ENCODE results near the gene AP1S3. TPM values are rescaled to one million over a fixed set of nuclear protein-coding genes. Genes with fewer than 3 reads are reported as not detected.

The AP1S3 gene
- total RNA-seq, 1 experiment from 2014 or later: 73.3 TPM

- POLR2A ChIA-PET (ENCODE audit: unreplicated experiment): interaction anchor here (0.7 kb wide), 1 partner anchor 19 kb away, joined by 7 read pairs; no protein-coding TSS in a partner anchor
These were observed 5.0 kb downstream of the AP1S3 start for GRCh38 chr2:223832241-223832903.

GRCh38 chr2:223829128-223829527 is 8.3 kb downstream of the AP1S3 start:
- no peaks in the 10 kb centered on the region for H3K9me3 ChIP-seq (ENCODE audit: insufficient read depth, low read depth)
- intact Hi-C loops (cut with micrococcal nuclease; ENCODE audit: unreplicated experiment): no loop called here
- BruUV-seq (replicated peaks): no TSS peak
- POLR2A ChIA-PET (ENCODE audit: unreplicated experiment): interaction anchor here (0.7 kb wide), 1 partner anchor 9 kb away, joined by 3 read pairs; no protein-coding TSS in a partner anchor
- no peak overlapping the region for H3K4me2 ChIP-seq
- H3K79me2 ChIP-seq (ENCODE audit: low read depth): peaks cover 84% of the 10 kb centered on the region
- CTCF ChIA-PET: interaction anchor here (0.6 kb wide), 1 partner anchor 204 kb away, joined by 6 read pairs; no protein-coding TSS in a partner anchor
- no peaks in the 10 kb centered on the region for H3K4me1 ChIP-seq (replicated peaks; ENCODE audit: insufficient read depth)
- TF ChIP-seq, protein P1, sequence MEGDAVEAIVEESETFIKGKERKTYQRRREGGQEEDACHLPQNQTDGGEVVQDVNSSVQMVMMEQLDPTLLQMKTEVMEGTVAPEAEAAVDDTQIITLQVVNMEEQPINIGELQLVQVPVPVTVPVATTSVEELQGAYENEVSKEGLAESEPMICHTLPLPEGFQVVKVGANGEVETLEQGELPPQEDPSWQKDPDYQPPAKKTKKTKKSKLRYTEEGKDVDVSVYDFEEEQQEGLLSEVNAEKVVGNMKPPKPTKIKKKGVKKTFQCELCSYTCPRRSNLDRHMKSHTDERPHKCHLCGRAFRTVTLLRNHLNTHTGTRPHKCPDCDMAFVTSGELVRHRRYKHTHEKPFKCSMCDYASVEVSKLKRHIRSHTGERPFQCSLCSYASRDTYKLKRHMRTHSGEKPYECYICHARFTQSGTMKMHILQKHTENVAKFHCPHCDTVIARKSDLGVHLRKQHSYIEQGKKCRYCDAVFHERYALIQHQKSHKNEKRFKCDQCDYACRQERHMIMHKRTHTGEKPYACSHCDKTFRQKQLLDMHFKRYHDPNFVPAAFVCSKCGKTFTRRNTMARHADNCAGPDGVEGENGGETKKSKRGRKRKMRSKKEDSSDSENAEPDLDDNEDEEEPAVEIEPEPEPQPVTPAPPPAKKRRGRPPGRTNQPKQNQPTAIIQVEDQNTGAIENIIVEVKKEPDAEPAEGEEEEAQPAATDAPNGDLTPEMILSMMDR (conservative IDR thresholded peaks at IDR 0.05): no peak
- peaks cover 6% of the 10 kb centered on the region; the same call in 1 of the 2 replicates for H3F3A ChIP-seq (ENCODE audit: insufficient read depth, low read depth)
- no peak overlapping the region for H2AFZ ChIP-seq
- H3K27ac ChIP-seq: no peak overlapping the region
- no peak for DNase-seq
- no peaks in the 10 kb centered on the region for H3K36me3 ChIP-seq (ENCODE audit: low read depth)
- H3K9me2 ChIP-seq (ENCODE audit: insufficient read depth): no peaks in the 10 kb centered on the region
- no peaks in the 10 kb centered on the region for H3K27me3 ChIP-seq (ENCODE audit: insufficient read depth, low read depth)
- H4K20me1 ChIP-seq (ENCODE audit: insufficient read depth): no peaks in the 10 kb centered on the region
- no peak overlapping the region for H3K4me3 ChIP-seq

More at GRCh38 chr2:223832241-223832903, 5.0 kb downstream of the AP1S3 start:
- no peaks in the 10 kb centered on the region for H3K36me3 ChIP-seq (ENCODE audit: low read depth)
- H2AFZ ChIP-seq: no peak overlapping the region
- no peak overlapping the region for H3K27ac ChIP-seq
- H3K4me3 ChIP-seq: no peak overlapping the region
- H3K79me2 ChIP-seq (ENCODE audit: low read depth): peaks cover 88% of the 10 kb centered on the region
- no TSS peak for BruUV-seq (replicated peaks)
- no peaks in the 10 kb centered on the region; the same call in 1 of the 2 replicates for H4K20me1 ChIP-seq (ENCODE audit: insufficient read depth)
- no peak for TF ChIP-seq EZH2 (IDR thresholded peaks at IDR 0.05; ENCODE audit: low read depth)
- TF ChIP-seq, protein P1 (conservative IDR thresholded peaks at IDR 0.05): no peak
- DNase-seq: no peak
- no peaks in the 10 kb centered on the region for H3K9me3 ChIP-seq (ENCODE audit: insufficient read depth, low read depth)
- intact Hi-C loops (cut with micrococcal nuclease; ENCODE audit: unreplicated experiment): loop anchor here (10.0 kb wide), 1 partner anchor 652 kb away; no protein-coding TSS in a partner anchor
- H3F3A ChIP-seq (ENCODE audit: insufficient read depth, low read depth): peaks cover 23% of the 10 kb centered on the region
- H3K4me1 ChIP-seq (replicated peaks; ENCODE audit: insufficient read depth): peaks cover 18% of the 10 kb centered on the region
- no peak overlapping the region for H3K4me2 ChIP-seq
- no peaks in the 10 kb centered on the region for H3K27me3 ChIP-seq (ENCODE audit: insufficient read depth, low read depth)
- CTCF ChIA-PET: interaction anchor here (0.6 kb wide), 1 partner anchor 52 kb away, joined by 4 read pairs; no protein-coding TSS in a partner anchor
- no peaks in the 10 kb centered on the region for H3K9me2 ChIP-seq (ENCODE audit: insufficient read depth)

- TF ChIP-seq, protein P1 (conservative IDR thresholded peaks at IDR 0.05): no peak
- TF ChIP-seq EZH2 (IDR thresholded peaks at IDR 0.05; ENCODE audit: low read depth): no peak
- no peaks in the 10 kb centered on the region for H3K4me1 ChIP-seq (replicated peaks; ENCODE audit: insufficient read depth)
- no peak overlapping the region for H3K4me3 ChIP-seq
- no peaks in the 10 kb centered on the region for H3K9me3 ChIP-seq (ENCODE audit: insufficient read depth, low read depth)
- no peaks in the 10 kb centered on the region for H3K9me2 ChIP-seq (ENCODE audit: insufficient read depth)
- peaks cover 4% of the 10 kb centered on the region; the same call in 1 of the 2 replicates for H3F3A ChIP-seq (ENCODE audit: insufficient read depth, low read depth)
- H2AFZ ChIP-seq: no peak overlapping the region
- BruUV-seq (replicated peaks): no TSS peak
- no peaks in the 10 kb centered on the region for H3K36me3 ChIP-seq (ENCODE audit: low read depth)
- ChIA-PET CTCF (interaction anchor here (0.6 kb wide), 1 partner anchor 203 kb away, joined by 6 read pairs; no protein-coding TSS in a partner anchor), POLR2A (ENCODE audit: unreplicated experiment) (no interaction called here)
- intact Hi-C loops (cut with micrococcal nuclease; ENCODE audit: unreplicated experiment): no loop called here
- no peaks in the 10 kb centered on the region for H4K20me1 ChIP-seq (ENCODE audit: insufficient read depth)
- no peaks in the 10 kb centered on the region for H3K27me3 ChIP-seq (ENCODE audit: insufficient read depth, low read depth)
- no peak for DNase-seq
- peaks cover 86% of the 10 kb centered on the region for H3K79me2 ChIP-seq (ENCODE audit: low read depth)
- no peak overlapping the region for H3K4me2 ChIP-seq
- no peak overlapping the region for H3K27ac ChIP-seq
These were observed 9.1 kb downstream of the AP1S3 start for GRCh38 chr2:223828314-223828713.
